Heart left ventricle (tissue), 13 donors: ENCODE data around the gene LUZP2.

Experiments
- POLR2A ChIP-seq, 2 donors: fragments of 450-650 bp; IDR thresholded peaks; one replicate each; pipeline ENCODE4 v1.6.1; 2017; ENCODE audit warnings: antibody characterized with exemption in 2 of 2, mild to moderate bottlenecking in 2 of 2, moderate library complexity in 2 of 2
- TF ChIP-seq, protein P1 (sequence below), 12 donors: fragments of 200-600 bp; sonication (generic) in 4 of 12; IDR thresholded peaks; one replicate each; pipeline versions ENCODE4 v1.5.0 to v1.8.0; 2018 to 2022; ENCODE audit warnings: antibody characterized with exemption in 12 of 12, mild to moderate bottlenecking in 5 of 12
- donor health status: ischemic (EF 13 %, LVEDD 7.1; RV severe dilation, severe dysfunction).
- donor health status: DM: no; HTN: yes; CAD: no.
- donor health status: DM: no; HTN: no; CAD: no.
- donor health status: ischemic (EF 25% LVEDD 6.9; RV normal size, moderate dysfunction).
- donor health status: ischemic (EF 25% LVEDD 5.7; RV mildly dilated, moderate dysfunction).
- donor health status: ischemic (EF 35%, LVEDD 5.7; RV mildly dilated, moderate dysfunction).
- donor health status: nonischemic (EF 11% LVEDD 7.7; RV severe dilation, severe dysfunction).
- donor health status: DM: yes; HTN: yes; CAD: no.
- donor health status: PGD.
- donor health status: ischemic (EF 29% LVEDD 5.4; RV normal size, mild dysfunction).
- donor health status: nonischemic (EF 23%, LVEDD 6.1; RV moderate dilation, normal function).

DNA sequence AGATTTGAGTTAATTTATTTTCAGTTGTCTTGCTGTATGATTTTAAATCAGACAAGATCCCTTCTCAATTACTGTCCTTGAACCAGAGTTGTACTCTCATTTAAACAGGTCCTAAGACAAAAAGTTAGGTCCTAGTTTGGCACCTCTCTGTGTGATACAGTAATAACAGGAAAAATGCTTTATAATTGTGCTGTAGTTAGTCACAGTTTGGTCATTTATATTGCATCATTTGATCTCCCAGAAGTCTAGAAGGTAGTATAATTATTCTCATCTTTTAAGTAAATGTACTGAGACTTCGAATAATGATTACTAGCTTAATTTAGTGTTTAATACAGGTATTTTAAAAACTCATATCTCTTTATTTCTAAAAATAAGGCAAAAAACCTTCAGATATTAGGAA lies 18.1 kb upstream of the LUZP2 start:
- TF ChIP-seq, protein P1, sequence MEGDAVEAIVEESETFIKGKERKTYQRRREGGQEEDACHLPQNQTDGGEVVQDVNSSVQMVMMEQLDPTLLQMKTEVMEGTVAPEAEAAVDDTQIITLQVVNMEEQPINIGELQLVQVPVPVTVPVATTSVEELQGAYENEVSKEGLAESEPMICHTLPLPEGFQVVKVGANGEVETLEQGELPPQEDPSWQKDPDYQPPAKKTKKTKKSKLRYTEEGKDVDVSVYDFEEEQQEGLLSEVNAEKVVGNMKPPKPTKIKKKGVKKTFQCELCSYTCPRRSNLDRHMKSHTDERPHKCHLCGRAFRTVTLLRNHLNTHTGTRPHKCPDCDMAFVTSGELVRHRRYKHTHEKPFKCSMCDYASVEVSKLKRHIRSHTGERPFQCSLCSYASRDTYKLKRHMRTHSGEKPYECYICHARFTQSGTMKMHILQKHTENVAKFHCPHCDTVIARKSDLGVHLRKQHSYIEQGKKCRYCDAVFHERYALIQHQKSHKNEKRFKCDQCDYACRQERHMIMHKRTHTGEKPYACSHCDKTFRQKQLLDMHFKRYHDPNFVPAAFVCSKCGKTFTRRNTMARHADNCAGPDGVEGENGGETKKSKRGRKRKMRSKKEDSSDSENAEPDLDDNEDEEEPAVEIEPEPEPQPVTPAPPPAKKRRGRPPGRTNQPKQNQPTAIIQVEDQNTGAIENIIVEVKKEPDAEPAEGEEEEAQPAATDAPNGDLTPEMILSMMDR (IDR thresholded peaks at IDR 0.05), result no peak
- TF ChIP-seq POLR2A (IDR thresholded peaks at IDR 0.05), result no peak
